GM12878 (cell line): ENCODE measurements around the gene EPHB2. TPM values are rescaled to one million over a fixed set of nuclear protein-coding genes. Genes with fewer than 3 reads are reported as not detected.

Source experiments
- ATAC-seq: fragments of 200-7000 bp; cut with Tn5 transposase; 3 replicates; pipeline ENCODE4 v1.9.1; 2020; ENCODE audit warnings: mild to moderate bottlenecking, moderate library complexity
- BruUV-seq: library from RNA; stranded (reverse); fragments of 400-500 nt; replicated peaks from 2 replicates; lab custom pipeline; 2021; lab: Mats Ljungman, UMichigan
- CTCF ChIA-PET: fragments of 300-600 bp; sonication (Branson Sonifier 250); formaldehyde crosslinking; extraction: SDS; loops from one replicate; lab custom pipeline; 2021; ENCODE audit warnings: inconsistent platforms; lab: Yijun Ruan, JAX
- POLR2A ChIA-PET: fragments of 350-600 bp; formaldehyde crosslinking; extraction: SDS; loops from one replicate; lab custom pipeline; 2021; ENCODE audit warnings: inconsistent platforms; lab: Charles Lee
- RAD21 ChIA-PET: fragments of 300-600 bp; sonication (Branson Sonifier 250); formaldehyde crosslinking; loops from one replicate; lab custom pipeline; 2023; ENCODE audit warnings: antibody characterized with exemption; ENCODE audit not compliant: unreplicated experiment; lab: Charles Lee
- SMC1A ChIA-PET: fragments of 300-600 bp; sonication (Branson Sonifier 250); formaldehyde crosslinking; loops from one replicate; lab custom pipeline; 2023; ENCODE audit not compliant: unreplicated experiment, uncharacterized antibody; lab: Charles Lee
- DNase-seq: peaks from one replicate; pipeline ENCODE4 v3.0.0-alpha.2; 2011; ENCODE audit warnings: low read depth, low spot score
- FAIRE-seq: peaks from 3 replicates; lab custom pipeline; 2011; peaks lifted over from hg19 to GRCh38; lab: Jason Lieb, UNC
- H2AFZ ChIP-seq: 2 replicates; pipeline ENCODE4 v1.6.0; 2011; ENCODE audit warnings: low read depth, low read length, control low read depth; ENCODE audit not compliant: control insufficient read depth
- H3K27ac ChIP-seq: 2 replicates; pipeline ENCODE4 v1.5.1; 2011; ENCODE audit warnings: control low read depth; ENCODE audit not compliant: control insufficient read depth, insufficient read depth
- H3K27me3 ChIP-seq, 2 experiments: replicated peaks in 1 of 2; 2 replicates each; pipeline versions ENCODE4 v1.6.0 to v1.6.1; 2011; ENCODE audit warnings: low read length in 1 of 2; ENCODE audit not compliant: control insufficient read depth in 2 of 2, insufficient read depth in 2 of 2
- H3K36me3 ChIP-seq, 2 experiments: 2 replicates each; pipeline ENCODE4 v1.5.1; 2011; ENCODE audit warnings: low read length in 1 of 2; ENCODE audit not compliant: control insufficient read depth in 2 of 2, insufficient read depth in 2 of 2
- H3K4me1 ChIP-seq: 2 replicates; pipeline ENCODE4 v1.6.1; 2011; ENCODE audit warnings: mild to moderate bottlenecking, low read length, moderate library complexity, mixed read lengths; ENCODE audit not compliant: control insufficient read depth, insufficient read depth
- H3K4me2 ChIP-seq: 2 replicates; pipeline ENCODE4 v1.6.0; 2011; ENCODE audit warnings: control low read depth; ENCODE audit not compliant: control insufficient read depth, insufficient read depth
- H3K4me3 ChIP-seq: fragments of 200-600 bp; sonication (generic); 2 replicates; pipeline ENCODE4 v1.5.1; 2016
- H3K79me2 ChIP-seq: 2 replicates; pipeline ENCODE4 v1.6.0; 2011; ENCODE audit warnings: low read length; ENCODE audit not compliant: control insufficient read depth, insufficient read depth
- H3K9ac ChIP-seq: 2 replicates; pipeline ENCODE4 v1.8.0; 2011; ENCODE audit warnings: low read length, control low read depth, mixed read lengths; ENCODE audit not compliant: control insufficient read depth, insufficient read depth
- H3K9me3 ChIP-seq: replicated peaks from 3 replicates; pipeline ENCODE4 v1.5.1; 2011; ENCODE audit warnings: mild to moderate bottlenecking, low read length; ENCODE audit not compliant: control insufficient read depth, insufficient read depth
- H4K20me1 ChIP-seq: 2 replicates; pipeline ENCODE4 v1.6.0; 2011; ENCODE audit not compliant: control insufficient read depth, insufficient read depth
- BCL11A ChIP-seq: IDR thresholded peaks from 2 replicates; pipeline ENCODE4 v1.6.1; 2011; ENCODE audit warnings: low read depth, low read length
- CHD4 ChIP-seq: fragments of 200-600 bp; sonication (generic); IDR thresholded peaks from 2 replicates; pipeline ENCODE4 v1.6.1; 2016; ENCODE audit warnings: mild to moderate bottlenecking
- CREB1 ChIP-seq: IDR thresholded peaks from 2 replicates; pipeline ENCODE4 v1.6.1; 2012; ENCODE audit warnings: low read depth, mild to moderate bottlenecking, inconsistent platforms
- CREM ChIP-seq: IDR thresholded peaks from 2 replicates; pipeline ENCODE4 v1.6.1; 2014; ENCODE audit warnings: antibody characterized with exemption, low read depth
- ETV6 ChIP-seq, 2 experiments: fragments of 450-650 bp in 1 of 2; IDR thresholded peaks in 1 of 2; conservative IDR thresholded peaks in 1 of 2; 2 replicates each; pipeline ENCODE4 v1.6.1; 2014; ENCODE audit warnings: antibody characterized with exemption in 1 of 2, borderline replicate concordance in 1 of 2, low read depth in 1 of 2, mild to moderate bottlenecking in 1 of 2, moderate library complexity in 1 of 2
- HDAC6 ChIP-seq: fragments of 200-600 bp; sonication (generic); IDR thresholded peaks from one replicate; pipeline ENCODE4 v1.8.0; 2017; ENCODE audit warnings: antibody characterized with exemption; ENCODE audit not compliant: unreplicated experiment
- KAT2A ChIP-seq: conservative IDR thresholded peaks from 2 replicates; pipeline ENCODE4 v1.6.1; 2011; ENCODE audit warnings: low read depth, low read length; ENCODE audit not compliant: control insufficient read depth
- LARP7 ChIP-seq: fragments of 450-650 bp; IDR thresholded peaks from 2 replicates; pipeline ENCODE4 v1.6.1; 2017; ENCODE audit warnings: mild to moderate bottlenecking
- POLR2AphosphoS2 ChIP-seq: IDR thresholded peaks from 2 replicates; pipeline ENCODE4 v1.6.1; 2011; ENCODE audit warnings: low read depth, mild to moderate bottlenecking, low read length, improper control_type of control experiment, moderate library complexity
- RUNX3 ChIP-seq: IDR thresholded peaks from 2 replicates; pipeline ENCODE4 v1.6.1; 2012; ENCODE audit warnings: low read length, inconsistent platforms
- SMAD1 ChIP-seq: fragments of 450-650 bp; IDR thresholded peaks from 2 replicates; pipeline ENCODE4 v1.6.1; 2018; ENCODE audit warnings: mild to moderate bottlenecking, low read depth; ENCODE audit not compliant: partially characterized antibody
- ZNF207 ChIP-seq: fragments of 450-650 bp; IDR thresholded peaks from 2 replicates; pipeline ENCODE4 v1.6.1; 2014; ENCODE audit warnings: antibody characterized with exemption, mild to moderate bottlenecking, borderline replicate concordance
- WGBS: methylation state at CpG from one replicate; pipeline ENCODE4 v1.1.6; 2016; ENCODE audit warnings: low lambda C conversion rate; ENCODE audit not compliant: insufficient replicate concordance, insufficient coverage; ENCODE audit errors: missing lambda C conversion rate; 5-methylcytosine and 5-hydroxymethylcytosine counted together
- in situ Hi-C: fragments of 300-500 bp; cut with MboI; formaldehyde crosslinking; loops from 9 replicates; pipeline ENCODE4 v1.14.3; 2018; ENCODE audit warnings: mixed read lengths
- intact Hi-C: fragments of 100-400 bp; cut with micrococcal nuclease; formaldehyde crosslinking; loops from one replicate; pipeline ENCODE4 v1.14.2; 2022; ENCODE audit not compliant: unreplicated experiment
- polyA plus RNA-seq, 11 experiments: library from polyadenylated mRNA; depleted of rRNA in 4 of 11; unstranded in 6 of 11; stranded (reverse) in 5 of 11; fragments of >200 nt; fragmentation: Nextera tagmentation in 4 of 11; fragmentation: Illumina TruSeq in 1 of 11; extraction: Ambion mirVana in 4 of 11; extraction: Trizol in 1 of 11; gene quantifications; 1 replicate in 1 of 11; 2 replicates in 10 of 11; pipeline versions ENCODE4 v1.2.1 to v1.2.3, GENCODE V29; 2011 to 2016; ENCODE audit warnings: inconsistent platforms in 2 of 11, missing spikeins in 2 of 11, low read depth in 1 of 11
- total RNA-seq, 4 experiments: library from RNA; depleted of rRNA in 3 of 4; stranded (reverse); fragments of >200 nt in 3 of 4; fragmentation: Illumina TruSeq in 1 of 4; extraction: Trizol in 1 of 4; gene quantifications; 2 replicates each; pipeline versions ENCODE4 v1.2.1 to v1.2.3, GENCODE V29; 2013 to 2021
- TF ChIP-seq, protein P1 (sequence below): fragments of 450-650 bp; IDR thresholded peaks from 2 replicates; pipeline ENCODE4 v1.6.1; 2017; ENCODE audit warnings: mild to moderate bottlenecking
- TF ChIP-seq, protein P2 (sequence below): IDR thresholded peaks from 2 replicates; pipeline ENCODE4 v1.6.1; 2011; ENCODE audit warnings: borderline replicate concordance, low read depth, mild to moderate bottlenecking, moderate library complexity, mixed read lengths, low read length; ENCODE audit not compliant: insufficient read depth; ENCODE audit errors: extremely low read length
- TF ChIP-seq, protein P3 (sequence below): IDR thresholded peaks from 2 replicates; pipeline ENCODE4 v1.6.1; 2011; ENCODE audit warnings: low read depth, mild to moderate bottlenecking, low read length, moderate library complexity, borderline replicate concordance; ENCODE audit errors: extremely low read depth
- TF ChIP-seq, protein P4 (sequence below): fragments of 150-350 bp; IDR thresholded peaks from 2 replicates; pipeline ENCODE4 v1.6.1; 2016; ENCODE audit warnings: low read depth, low read length

The EPHB2 gene
- total and polyA plus RNA-seq, 10 of the 15 experiments (the other 5 are each of a cell fraction or from before 2014, with no cell fraction given), result 0.13 to 3.3 (median 0.92) TPM

DNA sequence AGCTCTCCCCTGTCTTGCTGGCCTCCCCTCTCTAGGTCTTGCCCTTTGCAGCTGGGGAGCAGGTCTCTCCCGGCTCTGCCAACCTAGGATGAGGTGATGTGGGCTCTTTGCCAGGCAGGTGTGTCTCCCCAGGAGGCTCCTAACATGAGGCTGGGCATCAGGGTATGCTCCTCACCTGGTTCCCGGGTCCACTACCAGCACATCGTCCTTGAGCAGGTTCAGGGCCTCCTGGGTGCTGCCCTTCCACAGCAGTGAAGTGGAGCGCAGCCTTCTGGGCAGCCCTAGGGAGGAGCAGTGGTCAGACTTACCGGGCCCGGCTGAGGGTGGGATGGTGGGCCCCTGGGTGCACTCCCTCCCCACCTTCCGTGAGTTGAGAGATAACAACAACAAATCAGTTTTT lies 244.5 kb downstream of the EPHB2 start (continued):
- TF ChIP-seq RUNX3, result no peak
- TF ChIP-seq LARP7, result no peak
- no peak for TF ChIP-seq CHD4
- TF ChIP-seq SMAD1, result no peak
- TF ChIP-seq KAT2A, result no peak
- TF ChIP-seq, protein P1, sequence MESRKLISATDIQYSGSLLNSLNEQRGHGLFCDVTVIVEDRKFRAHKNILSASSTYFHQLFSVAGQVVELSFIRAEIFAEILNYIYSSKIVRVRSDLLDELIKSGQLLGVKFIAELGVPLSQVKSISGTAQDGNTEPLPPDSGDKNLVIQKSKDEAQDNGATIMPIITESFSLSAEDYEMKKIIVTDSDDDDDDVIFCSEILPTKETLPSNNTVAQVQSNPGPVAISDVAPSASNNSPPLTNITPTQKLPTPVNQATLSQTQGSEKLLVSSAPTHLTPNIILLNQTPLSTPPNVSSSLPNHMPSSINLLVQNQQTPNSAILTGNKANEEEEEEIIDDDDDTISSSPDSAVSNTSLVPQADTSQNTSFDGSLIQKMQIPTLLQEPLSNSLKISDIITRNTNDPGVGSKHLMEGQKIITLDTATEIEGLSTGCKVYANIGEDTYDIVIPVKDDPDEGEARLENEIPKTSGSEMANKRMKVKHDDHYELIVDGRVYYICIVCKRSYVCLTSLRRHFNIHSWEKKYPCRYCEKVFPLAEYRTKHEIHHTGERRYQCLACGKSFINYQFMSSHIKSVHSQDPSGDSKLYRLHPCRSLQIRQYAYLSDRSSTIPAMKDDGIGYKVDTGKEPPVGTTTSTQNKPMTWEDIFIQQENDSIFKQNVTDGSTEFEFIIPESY, result no peak
- TF ChIP-seq, protein P2, sequence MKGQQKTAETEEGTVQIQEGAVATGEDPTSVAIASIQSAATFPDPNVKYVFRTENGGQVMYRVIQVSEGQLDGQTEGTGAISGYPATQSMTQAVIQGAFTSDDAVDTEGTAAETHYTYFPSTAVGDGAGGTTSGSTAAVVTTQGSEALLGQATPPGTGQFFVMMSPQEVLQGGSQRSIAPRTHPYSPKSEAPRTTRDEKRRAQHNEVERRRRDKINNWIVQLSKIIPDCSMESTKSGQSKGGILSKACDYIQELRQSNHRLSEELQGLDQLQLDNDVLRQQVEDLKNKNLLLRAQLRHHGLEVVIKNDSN, result no peak
- no peak for TF ChIP-seq ETV6 (conservative IDR thresholded peaks at IDR 0.05 in 1 of 2, IDR thresholded peaks at IDR 0.05 in 1 of 2; ENCODE audit: borderline replicate concordance in 1 of 2, low read depth in 1 of 2)
- no peak for TF ChIP-seq POLR2AphosphoS2
- TF ChIP-seq CREM, result no peak

DNA sequence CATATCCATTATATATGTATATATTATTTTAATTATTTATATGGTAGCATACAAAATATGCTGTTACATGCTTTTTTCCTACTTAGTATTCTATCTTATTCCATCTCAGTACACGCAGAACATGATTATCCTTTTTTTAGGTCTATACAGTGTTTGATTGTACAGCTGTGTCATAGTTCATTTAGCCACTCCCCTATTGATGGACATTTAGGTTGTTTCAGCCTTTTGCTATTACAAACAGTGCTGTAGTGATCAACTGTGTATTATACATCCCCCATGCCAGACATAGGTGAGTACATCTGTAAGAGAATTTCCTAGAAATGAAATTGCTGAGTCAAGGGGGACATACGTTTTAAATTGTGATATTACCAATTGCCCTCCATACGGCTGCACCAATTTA lies 246.4 kb downstream of the EPHB2 start:
- H3K4me2 ChIP-seq, result no peak overlapping the region
- 11% methylated on average over 3 of the region's 3 CpGs for WGBS
- no TSS peak for BruUV-seq
- peaks cover 0 to 2% of the 10 kb centered on the region in 2 experiments; a peak in 2 of 4 replicates for H3K27me3 ChIP-seq
- no peaks in the 10 kb centered on the region for H3K79me2 ChIP-seq
- intact Hi-C loops, result no loop called here
- H3K4me1 ChIP-seq, result no peaks in the 10 kb centered on the region
- CTCF ChIA-PET, result interaction anchor here (0.5 to 1.3 kb wide), 2 partner anchors 27 to 482 kb away, joined by 3 read pairs; no protein-coding TSS in a partner anchor
- RAD21 ChIA-PET, result interaction anchor here (0.7 kb wide), 1 partner anchor 66 kb away, joined by 3 read pairs; no protein-coding TSS in a partner anchor
- H3K36me3 ChIP-seq, result no peaks in the 10 kb centered on the region
- ATAC-seq, result no peak
- H4K20me1 ChIP-seq, result no peaks in the 10 kb centered on the region
- no peak overlapping the region for H3K9ac ChIP-seq
- no peak for DNase-seq
- POLR2A ChIA-PET, result no interaction called here
- H2AFZ ChIP-seq, result no peak overlapping the region
- no peak overlapping the region for H3K4me3 ChIP-seq
- H3K27ac ChIP-seq, result no peak overlapping the region
- no peak for FAIRE-seq
- in situ Hi-C loops, result no loop called here
- SMC1A ChIA-PET, result interaction anchor here (0.7 kb wide), 1 partner anchor 93 kb away, joined by 3 read pairs; no protein-coding TSS in a partner anchor
- no peaks in the 10 kb centered on the region for H3K9me3 ChIP-seq
- TF ChIP-seq BCL11A (no peak), ZNF207 (no peak), HDAC6 (no peak), CREB1 (no peak)
- TF ChIP-seq, protein P3, sequence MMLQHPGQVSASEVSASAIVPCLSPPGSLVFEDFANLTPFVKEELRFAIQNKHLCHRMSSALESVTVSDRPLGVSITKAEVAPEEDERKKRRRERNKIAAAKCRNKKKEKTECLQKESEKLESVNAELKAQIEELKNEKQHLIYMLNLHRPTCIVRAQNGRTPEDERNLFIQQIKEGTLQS, result no peak
- TF ChIP-seq, protein P4, sequence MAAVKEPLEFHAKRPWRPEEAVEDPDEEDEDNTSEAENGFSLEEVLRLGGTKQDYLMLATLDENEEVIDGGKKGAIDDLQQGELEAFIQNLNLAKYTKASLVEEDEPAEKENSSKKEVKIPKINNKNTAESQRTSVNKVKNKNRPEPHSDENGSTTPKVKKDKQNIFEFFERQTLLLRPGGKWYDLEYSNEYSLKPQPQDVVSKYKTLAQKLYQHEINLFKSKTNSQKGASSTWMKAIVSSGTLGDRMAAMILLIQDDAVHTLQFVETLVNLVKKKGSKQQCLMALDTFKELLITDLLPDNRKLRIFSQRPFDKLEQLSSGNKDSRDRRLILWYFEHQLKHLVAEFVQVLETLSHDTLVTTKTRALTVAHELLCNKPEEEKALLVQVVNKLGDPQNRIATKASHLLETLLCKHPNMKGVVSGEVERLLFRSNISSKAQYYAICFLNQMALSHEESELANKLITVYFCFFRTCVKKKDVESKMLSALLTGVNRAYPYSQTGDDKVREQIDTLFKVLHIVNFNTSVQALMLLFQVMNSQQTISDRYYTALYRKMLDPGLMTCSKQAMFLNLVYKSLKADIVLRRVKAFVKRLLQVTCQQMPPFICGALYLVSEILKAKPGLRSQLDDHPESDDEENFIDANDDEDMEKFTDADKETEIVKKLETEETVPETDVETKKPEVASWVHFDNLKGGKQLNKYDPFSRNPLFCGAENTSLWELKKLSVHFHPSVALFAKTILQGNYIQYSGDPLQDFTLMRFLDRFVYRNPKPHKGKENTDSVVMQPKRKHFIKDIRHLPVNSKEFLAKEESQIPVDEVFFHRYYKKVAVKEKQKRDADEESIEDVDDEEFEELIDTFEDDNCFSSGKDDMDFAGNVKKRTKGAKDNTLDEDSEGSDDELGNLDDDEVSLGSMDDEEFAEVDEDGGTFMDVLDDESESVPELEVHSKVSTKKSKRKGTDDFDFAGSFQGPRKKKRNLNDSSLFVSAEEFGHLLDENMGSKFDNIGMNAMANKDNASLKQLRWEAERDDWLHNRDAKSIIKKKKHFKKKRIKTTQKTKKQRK, result no peak
